ENCODE measurements around the gene DCDC1. TPM values are rescaled to one million over a fixed set of nuclear protein-coding genes. Genes with fewer than 3 reads are reported as not detected.
A peak's percentile ranks its signal among the peaks of the same experiment; 100 is the strongest.

The DCDC1 gene
- total and polyA plus RNA-seq, 9 of the 15 experiments (the other 6 are each of a cell fraction or from before 2014, with no cell fraction given) = 0.05 to 0.18 (median 0.08) TPM; not detected in 3

GRCh38 chr11:31369348-31370329 is at the start of gene DCDC1, which contains the start of gene DNAJC24 (continued):
- TF ChIP-seq ZNF717 (CRISPR knock-in tag; IDR thresholded peaks at IDR 0.05) (no peak), ZNF444 (CRISPR knock-in tag; IDR thresholded peaks at IDR 0.05) (no peak), E2F3 (CRISPR knock-in tag; IDR thresholded peaks at IDR 0.05) (no peak), RBM17 (IDR thresholded peaks at IDR 0.05; ENCODE audit: borderline replicate concordance, low read depth, low read length) (no peak), TRIM25 (IDR thresholded peaks at IDR 0.05; ENCODE audit: borderline replicate concordance) (no peak), ZNF24 (IDR thresholded peaks at IDR 0.05) (no peak), GATA2 (CRISPR knock-in tag; IDR thresholded peaks at IDR 0.05) (no peak), SMAD4 (CRISPR knock-in tag; conservative IDR thresholded peaks at IDR 0.05) (no peak), SMARCC2 (IDR thresholded peaks at IDR 0.05; ENCODE audit: low read depth) (no peak), ZBTB8A (IDR thresholded peaks at IDR 0.05; ENCODE audit: partially characterized antibody) (no peak), TEAD2 (tag; IDR thresholded peaks at IDR 0.05) (no peak), E2F1 (CRISPR knock-in tag; IDR thresholded peaks at IDR 0.05) (no peak), BCL6 (CRISPR knock-in tag; IDR thresholded peaks at IDR 0.05) (no peak), FOXA1 (IDR thresholded peaks at IDR 0.05; ENCODE audit: borderline replicate concordance) (no peak), TRIM24 (IDR thresholded peaks at IDR 0.05) (peak in 1 of 2 experiments; percentile 97; a peak in 2 of 4 replicates), E2F8 (IDR thresholded peaks at IDR 0.05; ENCODE audit: low read depth, partially characterized antibody) (peak; percentile 88), ATF2 (CRISPR knock-in tag; IDR thresholded peaks at IDR 0.05) (no peak), ZNF274 (IDR thresholded peaks at IDR 0.05; ENCODE audit: borderline replicate concordance, low read depth, low read length) (no peak), CGGBP1 (CRISPR knock-in tag; IDR thresholded peaks at IDR 0.05) (no peak), KLF1 (tag; IDR thresholded peaks at IDR 0.05) (no peak), CREBBP (IDR thresholded peaks at IDR 0.05; ENCODE audit: low read depth, low read length) (no peak)

All from K562 (cell line).